HT1080 (cell line): ENCODE measurements around the gene MSI2. TPM values are rescaled to one million over a fixed set of nuclear protein-coding genes. Genes with fewer than 3 reads are reported as not detected.

Experiments used
- DNase-seq: peaks from one replicate; pipeline ENCODE4 v3.0.0-alpha.2; 2015; ENCODE audit warnings: low read depth
- total RNA-seq: library from RNA; depleted of rRNA; stranded (reverse); fragments of >200 nt; shearing (Covaris generic); gene quantifications from 2 replicates; pipeline ENCODE4 v1.2.3, GENCODE V29; 2014

Gene MSI2
- total RNA-seq, 1 experiment from 2014 or later = 33.0 TPM

DNA sequence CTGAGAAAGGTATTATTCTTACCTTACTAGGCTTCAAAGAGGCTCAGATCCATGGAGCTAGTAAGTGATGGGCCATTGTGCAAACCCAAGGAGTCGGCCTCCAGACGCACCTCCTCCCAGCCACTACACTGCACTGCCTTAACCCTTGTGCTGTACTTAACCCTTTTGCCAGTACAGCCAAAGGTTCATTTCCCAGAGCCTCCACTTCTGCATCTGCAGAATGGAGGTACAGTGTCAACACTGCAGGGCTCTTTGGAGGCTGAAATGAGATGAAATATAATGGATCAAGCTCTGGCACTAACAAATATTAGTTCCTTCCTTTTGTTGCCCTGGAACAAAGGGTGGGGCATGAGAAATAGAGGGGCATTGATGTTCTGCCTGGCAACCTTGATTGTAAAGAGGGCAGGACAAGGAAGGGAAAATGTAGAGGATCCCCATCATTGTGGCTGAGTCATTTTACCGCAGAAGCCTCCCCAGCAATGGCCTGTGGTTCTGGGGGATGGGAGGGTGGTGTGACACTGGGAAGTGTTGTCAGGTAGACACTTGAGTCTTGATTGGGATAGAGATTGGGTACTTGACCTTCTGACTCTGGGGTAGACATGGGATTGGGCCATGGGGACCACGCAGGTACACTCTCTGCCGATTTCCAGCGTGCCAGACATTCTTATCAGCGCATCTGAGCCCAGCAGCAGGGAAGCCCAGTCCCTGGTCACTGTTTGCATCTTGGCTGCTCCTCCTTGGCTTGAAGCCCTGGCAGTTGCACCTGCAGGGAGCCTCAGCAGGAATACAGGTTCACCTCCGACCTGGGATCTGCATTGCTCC is 84.0 kb downstream of the MSI2 start:
- DNase-seq = peak; percentile 47

DNA sequence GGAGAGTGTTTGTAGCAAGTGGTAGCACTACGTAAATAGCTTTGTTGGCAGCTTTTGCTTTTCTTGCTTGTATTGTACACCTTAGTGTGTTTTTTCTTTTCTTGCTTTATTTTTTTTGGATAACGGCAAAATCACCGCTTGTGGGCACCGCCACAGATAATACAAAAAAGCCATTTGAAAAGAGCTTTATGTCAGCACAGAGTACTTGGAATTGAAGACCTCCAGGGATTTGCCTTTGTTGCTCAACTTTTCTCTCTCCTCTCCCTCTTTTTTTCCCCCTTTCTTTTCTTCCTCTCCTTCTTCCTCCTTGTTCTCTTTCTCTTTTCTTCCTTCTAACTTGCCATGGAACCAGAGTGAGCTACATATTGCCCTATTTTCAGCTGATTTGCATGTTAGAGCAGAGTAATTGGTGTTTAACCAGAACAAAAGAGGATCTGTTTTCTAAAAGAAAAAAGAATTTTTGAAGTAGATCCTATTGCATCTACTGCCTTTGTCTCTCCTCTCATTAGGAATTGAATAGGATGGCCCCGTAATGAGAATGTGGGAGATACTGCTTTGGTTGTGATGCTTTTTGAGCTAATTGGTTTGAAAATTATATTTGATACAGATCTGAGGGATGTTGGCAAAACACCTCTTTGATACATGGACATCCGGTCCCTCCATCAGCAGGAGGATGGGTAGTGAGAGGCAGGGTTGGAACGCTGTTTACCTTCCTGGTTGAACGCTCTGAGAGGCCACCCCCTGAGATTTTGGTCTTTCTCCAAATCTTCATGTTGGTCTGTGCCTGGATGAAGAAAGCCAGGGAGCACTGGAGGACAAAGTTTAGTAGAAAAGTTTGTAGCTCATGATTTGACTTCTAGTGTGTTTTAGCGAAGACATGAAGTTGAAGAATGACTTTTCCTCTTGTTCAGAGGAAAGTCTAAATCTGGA is 85.6 kb downstream of the MSI2 start:
- no peak for DNase-seq

DNA sequence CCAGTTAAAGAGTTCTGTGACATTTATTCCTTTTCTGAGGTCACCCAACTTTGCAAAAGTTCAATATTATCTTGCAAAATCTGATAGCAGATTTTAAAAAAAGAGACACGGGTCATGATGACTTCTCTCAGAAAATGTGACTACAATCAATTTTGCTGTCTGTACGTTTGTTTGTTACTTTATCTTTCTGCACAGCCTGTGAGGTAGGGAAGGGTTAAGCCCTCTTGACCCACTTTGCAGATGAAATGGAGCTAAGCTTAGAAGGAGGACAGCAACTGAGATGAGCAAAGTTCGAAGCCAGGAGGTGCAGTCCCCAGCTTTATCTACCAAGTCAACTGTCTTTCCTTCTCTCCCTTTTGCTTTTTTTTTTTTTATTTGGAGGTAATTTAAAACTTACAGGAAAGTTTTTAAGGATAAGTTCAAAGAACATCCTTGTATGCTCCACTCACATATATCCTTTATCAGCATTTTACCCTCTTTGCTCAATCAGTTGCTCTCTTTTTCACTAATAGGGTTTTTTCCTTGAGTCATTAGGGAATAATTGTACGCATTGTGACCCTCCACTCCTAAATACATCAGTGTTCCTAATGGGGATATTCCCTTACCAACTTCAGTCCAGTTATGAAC is 86.8 kb downstream of the MSI2 start:
- no peak for DNase-seq

DNA sequence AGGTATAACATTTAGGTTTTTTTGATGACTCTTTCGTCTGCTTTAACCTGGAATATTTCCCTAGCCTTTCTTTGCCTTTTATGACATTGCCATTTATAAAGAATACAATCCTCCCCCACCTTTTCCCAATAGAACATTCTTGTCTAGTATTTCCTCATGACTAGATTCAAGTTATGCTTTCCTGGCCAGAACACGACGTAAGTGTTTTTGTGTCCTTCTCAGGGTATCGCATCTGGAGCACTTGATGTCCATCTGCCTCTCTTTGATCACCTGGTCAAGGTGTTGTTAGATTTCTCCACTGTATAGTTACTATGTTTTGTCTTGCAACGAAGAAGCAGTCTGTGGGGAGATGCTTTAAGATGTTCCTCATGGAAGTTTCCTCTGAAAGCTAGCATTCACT is 87.4 kb downstream of the MSI2 start:
- DNase-seq = no peak

DNA sequence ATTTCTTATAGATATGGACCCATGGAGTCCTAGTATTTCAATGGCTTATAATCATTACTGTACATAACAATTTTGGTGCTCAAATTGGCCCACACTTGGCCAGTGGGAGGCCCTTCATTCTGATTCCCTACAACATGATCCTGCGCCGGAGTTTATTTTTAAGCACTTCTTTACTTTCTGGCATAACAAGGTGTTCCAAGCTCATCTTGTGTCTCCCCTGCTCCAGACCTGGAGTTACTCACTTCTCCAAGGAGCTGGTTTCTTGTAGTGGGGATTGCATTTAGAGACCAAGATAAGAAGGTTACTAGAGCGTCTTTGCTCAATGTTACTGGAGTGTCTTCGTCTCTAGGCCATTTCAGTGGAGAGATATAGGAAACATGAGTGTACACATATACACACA is 87.9 kb downstream of the MSI2 start:
- DNase-seq = no peak

DNA sequence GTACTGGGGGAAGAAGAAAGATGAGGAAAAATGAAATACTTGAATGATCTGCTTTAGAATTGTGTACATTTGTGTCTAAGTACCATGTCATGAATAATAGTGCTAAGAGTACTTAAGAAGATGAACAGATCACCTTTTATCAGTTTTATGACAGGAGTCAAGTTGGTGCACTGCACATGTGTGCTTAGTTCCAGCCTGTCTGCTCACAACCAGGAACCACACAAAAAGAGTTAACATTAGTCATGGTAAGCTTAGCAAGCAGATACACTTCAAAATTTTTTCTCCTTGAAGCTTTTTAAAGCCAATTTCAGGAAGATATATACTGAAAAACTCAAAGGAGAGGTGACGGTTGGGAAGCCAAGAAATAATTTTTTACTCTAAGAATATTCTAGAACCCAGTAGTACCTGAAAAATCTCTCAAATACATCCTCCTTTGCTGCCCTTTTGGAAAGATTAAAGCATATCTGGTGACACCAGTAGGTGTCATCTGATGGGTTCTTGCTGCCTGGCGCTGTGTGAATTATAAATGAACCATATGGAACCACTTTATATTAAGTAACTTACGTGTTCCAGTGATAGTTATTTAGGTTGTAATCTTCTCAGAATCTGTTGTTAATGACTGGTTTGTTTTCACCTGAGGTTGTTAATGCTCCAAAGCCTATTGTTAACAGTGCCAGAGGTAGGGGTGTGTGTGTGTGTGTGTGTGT is 93.4 kb downstream of the MSI2 start:
- DNase-seq = no peak

DNA sequence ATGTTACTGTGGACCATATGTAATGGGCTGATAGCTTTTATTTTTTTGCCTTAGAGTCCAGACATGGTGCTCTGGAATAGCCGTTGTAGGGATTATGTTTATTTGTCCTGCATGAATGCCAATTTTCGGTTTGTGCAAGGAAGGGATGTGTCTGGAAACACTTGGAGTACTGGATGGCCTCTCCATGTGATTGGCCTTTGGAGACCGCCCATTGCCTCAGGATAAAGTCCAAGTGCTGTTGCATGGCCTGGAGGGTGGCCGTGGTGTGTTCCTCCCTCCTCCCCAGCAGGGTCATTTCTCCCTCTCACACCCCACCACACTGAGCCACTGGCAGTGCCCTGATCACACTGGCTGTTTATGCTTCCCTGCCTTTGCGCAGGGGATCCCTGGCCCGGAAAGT is 93.9 kb downstream of the MSI2 start:
- no peak for DNase-seq

DNA sequence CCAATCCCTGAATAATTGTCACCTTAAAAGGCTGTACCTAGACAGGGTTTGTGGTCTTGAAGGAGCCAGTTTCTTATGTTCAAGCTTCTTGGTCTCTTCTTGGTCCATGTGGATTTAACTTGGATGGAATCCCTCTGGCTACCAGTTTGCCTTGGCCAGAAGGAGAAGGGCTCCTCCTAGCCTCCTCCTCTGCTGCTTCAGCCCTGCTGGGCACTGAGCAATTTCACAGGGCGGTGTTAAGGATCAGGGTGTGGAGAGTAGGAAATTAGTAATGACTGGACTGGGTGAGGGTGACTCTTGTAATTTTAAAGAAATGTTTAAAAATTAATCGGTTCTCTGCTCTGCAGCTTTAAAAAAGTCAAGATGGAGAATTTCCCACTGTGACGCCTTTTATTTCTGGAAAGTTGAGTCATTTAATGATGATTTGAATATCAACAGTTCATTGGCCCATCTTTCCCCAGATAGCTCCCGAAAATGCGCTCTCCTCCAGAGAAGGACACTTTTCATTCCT is 96.4 kb downstream of the MSI2 start:
- no peak for DNase-seq

DNA sequence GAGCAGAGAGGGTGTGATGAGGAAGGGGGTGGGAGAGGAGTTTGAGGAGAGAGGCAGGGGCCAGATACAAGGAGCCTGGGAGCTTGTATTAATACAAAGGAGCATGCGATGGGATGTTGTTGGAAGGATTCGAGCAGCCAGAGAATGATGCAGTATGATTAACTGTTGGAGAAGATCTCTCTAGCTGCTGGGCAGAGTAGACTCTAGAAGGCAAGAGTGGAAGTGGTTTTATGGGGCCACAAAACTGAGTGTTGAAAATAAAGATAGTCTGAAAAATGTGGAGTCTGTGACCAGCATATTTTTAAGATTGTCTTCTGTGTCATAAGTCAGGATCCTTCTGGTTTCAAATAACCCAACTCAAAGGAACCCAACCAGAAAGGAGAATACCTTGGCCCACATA is 98.3 kb downstream of the MSI2 start:
- no peak for DNase-seq

DNA sequence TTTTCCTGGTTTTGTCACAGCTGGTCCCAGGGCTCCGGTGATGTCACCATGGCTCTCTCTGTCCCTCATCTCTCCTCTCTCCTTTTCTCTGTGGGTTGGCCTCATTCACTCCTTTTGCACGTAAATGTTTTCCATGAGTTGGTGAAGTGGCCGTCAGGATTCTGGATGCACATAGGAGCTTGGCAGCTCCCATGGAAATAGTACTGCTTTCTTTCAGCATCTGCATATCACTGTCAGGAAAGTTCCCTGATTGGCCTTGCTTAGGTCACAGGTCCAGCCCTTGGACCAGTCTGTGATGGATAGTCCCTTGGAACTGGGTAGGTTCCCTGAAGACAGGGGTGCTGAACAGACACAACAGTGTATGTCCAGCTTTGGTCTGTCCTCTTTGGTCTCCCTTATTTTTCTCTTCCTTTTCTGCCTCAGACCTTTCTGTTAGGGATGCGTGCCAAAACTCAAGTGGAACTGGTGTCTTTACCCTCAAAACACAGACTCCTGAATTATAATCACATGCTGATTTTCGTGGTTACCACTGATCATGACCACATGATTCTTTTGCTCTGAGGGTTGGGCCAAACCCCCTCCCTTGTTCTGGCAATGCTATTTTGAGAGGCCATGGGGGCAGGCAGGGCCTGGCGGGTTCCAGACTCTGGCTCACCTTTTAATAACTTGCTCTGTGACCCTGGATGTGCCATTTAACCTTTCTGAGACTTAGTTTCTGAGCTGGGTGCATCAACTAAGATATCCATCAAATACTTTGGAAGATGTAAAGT is 99.0 kb downstream of the MSI2 start:
- no peak for DNase-seq

DNA sequence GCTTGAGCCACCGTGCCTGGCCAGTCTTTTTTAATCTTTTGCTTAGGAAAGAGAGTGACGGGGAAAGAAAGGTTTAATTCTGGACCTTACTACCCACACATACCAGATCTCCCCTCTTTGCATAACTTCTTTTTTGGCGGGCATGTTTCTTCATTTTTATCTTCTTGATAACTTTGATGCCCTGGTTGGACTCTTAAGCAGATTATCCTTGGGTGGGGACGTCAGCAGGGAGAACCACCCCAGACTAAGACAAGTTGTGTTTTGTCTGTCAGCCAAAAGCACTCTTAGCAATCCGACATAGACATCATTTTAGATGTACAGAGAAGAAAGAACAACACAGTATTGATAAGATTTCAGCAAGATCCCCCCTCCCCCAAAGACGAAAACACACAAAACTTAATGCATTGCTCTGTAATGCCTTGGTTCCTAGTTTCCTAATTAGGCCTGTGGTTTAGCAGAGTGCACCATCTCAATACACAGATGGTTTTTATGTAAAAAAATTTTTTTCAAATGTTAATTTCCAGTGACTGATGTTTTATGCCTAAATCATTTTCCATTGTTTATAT is 99.9 kb downstream of the MSI2 start:
- no peak for DNase-seq

DNA sequence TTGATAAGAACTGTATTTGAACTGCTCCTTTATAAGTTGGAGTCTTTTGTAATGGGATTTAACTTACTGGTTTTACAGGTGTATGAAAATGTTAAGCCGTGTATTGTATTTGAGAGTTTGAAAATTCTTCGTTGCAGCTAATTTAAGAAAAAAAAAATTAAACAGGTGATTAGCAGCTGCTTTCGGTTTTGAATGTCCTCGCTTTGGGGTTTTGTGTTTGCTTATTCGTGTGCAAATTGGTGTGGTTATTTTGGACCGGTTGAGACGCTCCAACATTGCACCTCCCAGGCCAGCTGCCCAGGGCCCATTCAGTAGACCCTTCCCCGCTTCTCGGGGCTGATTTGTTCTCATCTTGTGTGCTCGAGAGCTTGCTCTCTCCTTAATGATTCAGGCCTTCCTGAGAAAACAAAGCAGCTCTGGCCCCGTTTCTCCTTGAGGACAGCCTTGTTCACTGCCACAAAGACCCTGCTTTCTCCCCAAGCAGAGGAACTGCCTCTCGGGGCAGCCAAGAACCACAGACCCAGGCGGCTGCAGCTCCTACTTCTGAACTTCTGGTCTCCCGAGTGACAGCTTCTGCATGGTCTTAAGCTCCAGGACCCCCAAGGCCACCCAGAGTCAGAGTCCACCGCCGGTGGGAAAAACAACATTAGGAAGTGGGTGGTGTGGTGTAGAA is 100.5 kb downstream of the MSI2 start:
- DNase-seq = no peak

DNA sequence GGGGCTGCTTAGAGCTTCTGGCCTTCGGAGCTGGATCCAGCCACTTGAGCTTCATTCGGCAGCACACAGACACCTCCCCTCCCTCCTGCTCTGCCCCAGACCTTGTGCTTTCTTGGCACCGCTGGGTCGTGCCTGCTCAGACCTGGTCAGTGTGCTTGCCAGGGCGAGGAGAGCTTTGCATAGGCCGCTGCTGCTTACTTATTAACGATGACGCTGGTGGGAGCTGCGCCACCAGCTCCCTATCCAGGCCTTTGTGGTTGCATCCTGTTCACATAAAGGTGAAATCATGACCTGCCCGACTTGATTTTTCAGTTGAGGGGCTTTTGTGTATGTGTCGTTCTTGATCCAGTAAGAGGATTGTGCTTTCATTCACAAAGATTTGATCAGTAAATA is 101.1 kb downstream of the MSI2 start:
- DNase-seq = no peak

DNA sequence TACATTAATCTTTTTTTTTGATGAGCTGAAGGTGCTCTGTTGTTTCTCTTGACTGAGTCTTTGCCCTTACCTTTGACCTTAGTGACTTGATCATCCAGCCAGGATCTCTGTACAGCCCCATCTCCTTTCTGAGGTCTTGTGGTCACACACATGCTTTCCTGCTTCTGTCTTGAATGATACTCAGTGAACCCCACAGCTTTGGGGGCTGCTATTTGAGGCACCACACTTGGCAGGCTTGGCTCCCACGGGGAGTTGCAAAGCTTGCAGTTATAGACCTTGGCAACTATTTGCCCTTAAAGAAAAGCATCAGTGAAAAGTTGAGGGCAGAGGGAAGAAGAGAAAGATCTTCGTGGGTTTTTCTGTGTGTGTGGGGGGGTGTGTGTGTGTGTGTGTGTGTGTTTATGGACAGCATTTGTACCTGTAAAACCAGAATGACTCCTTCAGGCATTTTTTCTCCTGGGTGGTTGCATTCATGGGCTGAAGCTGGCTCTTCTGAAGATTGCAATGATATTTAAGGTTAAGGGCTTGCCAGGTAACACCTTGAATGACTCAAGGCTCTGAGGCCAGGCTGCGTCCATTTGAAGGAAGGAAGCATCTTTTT is 101.6 kb downstream of the MSI2 start:
- no peak for DNase-seq

DNA sequence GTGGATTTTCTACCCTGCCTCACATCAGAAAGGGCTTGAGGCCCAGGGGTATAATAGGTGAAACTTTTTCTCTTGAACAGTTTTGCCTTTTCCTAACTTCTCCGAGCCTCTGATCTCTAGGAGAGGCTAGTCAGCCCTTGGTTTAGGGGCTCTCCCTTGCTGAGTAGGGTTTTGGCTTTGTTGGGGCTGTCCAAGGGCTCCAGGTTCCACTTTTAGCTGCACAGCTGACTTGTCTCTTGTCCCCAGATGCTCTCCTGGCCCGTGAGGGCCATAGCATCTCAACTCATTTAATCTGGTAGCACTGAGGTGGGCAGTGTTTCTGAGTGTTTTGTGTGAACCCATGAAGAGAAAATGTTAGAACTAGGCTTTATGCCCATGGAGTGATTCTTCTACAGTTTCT is 103.9 kb downstream of the MSI2 start:
- no peak for DNase-seq

DNA sequence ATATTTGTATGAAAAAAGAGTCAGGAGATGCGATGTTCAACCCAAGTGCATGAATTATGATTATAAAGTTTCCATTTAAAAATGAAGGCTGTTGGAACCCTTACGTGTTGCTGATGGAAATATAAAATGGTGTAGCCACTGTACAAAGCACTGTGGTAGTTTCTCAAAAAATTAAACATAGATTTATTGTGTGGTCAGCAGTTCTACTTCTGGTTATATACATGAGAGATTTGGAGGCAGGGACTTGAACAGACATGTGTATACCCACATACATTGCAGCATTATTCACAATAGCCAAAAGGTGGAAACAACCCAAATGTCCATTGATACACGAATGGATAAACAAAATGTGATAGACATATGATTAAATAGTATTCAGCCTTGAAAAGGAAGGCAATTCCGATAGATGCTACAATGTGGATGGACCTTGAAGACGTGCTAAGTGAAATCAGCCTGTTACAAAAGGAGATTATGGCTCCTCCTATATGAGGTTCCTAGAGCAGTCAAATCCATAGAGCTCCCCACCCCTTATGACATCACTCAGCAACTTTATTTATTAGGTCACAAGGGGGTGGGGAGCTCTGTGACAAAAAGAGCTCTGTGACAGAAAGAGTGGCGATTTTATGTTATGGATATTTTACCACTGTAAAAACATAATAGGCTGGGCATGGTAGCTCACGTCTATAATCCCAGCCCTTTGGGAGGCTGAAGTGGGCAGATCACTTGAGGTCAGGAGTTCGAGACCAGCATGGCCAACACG is 106.7 kb downstream of the MSI2 start:
- DNase-seq = no peak

DNA sequence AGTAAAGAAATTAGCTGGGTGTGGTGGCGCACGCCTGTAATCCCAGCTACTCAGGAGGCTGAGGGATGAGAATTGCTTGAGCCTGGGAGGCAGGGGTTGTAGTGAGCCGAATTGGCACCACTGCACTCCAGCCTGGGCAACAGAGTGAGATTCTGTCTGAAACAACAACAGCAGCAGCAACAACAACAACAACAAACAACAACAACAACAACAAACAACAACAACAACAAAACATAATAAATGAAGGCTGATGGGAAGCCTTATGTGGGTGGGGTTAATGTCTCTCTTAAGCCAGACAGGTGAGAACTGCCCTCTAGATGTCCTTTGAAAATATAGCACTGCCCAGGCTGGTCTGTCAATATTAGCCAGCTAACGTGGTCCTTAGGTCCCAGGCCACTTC is 107.3 kb downstream of the MSI2 start:
- no peak for DNase-seq

DNA sequence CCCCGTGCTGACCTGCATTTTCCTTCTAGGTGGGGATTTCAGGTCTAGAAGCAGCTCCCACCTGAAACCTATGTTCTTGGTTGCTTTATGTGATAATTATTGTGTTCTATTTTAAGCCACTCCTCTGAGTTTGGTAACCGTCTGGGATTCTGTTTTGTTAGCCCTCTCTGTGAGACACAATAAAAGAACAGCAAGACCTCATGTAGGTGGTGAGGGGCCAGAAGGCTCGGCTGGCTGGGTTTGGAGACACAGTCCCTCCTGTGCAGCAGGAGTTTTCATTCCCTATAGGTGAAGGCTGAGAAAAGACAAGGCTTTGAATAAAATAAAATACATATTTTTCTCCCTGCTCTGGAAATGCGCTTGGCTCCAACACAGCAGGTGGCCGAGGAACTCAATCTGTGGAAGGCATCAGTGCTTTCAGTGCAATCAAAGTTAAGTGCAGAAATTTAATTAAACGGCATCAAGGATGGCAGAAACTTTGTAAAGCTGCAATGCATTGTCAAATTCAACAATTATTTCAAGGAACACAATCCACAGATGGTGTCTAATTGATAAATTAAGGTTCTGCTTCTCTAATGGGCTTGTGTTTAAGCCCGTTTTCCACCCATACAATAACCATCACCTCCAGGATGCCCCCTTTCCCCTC is 107.8 kb downstream of the MSI2 start:
- DNase-seq = no peak
